ENCODE data around the gene PPM1H.
"Not testable (repeated sequence)": the region's sequence is repeated elsewhere in the genome, so short reads cannot be mapped to it uniquely, and the experiment has no call there.

PPM1H gene

GRCh38 chr12:62834406-62834805 is 100.5 kb downstream of the PPM1H start:
- DNase-seq (ENCODE audit: low read depth) = no peak

DNA sequence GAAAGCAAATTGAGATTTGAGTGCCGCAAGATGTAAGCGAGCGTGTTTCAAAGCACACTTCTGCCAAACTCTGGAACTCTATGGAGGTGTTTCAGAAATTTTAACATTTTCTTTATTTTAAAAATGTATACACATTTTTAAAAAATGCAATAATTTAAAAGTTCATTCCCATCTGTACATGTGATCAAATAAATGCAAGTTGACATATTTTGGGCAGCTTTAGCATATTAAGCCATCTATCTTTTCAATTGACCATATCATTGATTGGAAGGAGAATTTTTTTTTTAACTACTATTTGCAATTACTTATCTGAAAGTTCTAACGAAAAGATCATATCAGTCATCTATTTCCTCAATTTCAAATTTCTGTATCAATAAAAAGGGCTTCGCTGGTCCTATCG is 101.3 kb downstream of the PPM1H start:
- DNase-seq (ENCODE audit: low read depth) = no peak

DNA sequence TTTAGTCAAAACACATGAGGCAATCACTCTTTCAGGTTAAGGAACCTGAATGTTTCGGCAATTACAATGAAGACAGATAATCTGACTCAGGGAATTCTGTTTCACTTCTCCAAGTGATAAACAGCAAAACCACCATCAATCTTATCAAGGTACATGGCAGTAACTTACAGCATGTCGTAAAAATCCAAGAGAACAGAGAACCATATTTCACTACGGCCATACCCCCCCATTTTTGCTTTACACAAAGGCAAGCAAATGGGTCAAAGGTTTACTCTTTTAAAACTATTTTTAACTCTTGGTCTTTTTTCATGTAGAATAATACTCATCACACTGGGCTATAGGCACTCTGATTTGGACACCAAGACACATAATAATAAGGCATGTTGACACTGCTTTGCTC is 102.4 kb downstream of the PPM1H start:
- DNase-seq (ENCODE audit: low read depth) = no peak

GRCh38 chr12:62832027-62832426 is 102.9 kb downstream of the PPM1H start:
- no peak for DNase-seq (ENCODE audit: low read depth)

DNA sequence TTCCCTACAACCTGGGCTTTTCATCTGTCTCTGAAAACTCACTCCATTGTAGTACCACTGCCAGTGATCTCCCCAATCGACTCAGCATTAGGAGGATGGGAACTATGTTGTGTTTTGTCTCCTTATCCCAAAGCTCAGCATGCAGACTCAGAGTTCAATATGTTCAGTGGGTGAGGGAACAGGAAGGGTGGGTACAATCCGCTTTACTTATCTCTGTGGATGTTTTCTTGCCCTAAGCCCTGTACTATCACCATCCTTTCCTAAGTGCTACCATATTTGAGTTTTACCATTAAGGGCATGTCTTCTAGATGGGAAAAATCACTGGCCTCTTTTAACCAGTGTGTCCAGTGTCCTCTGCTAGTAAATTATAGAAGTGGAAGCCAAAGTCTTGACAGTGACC is 107.1 kb downstream of the PPM1H start:
- DNase-seq (ENCODE audit: low read depth) = no peak

- no peak for DNase-seq (ENCODE audit: low read depth)
Observed at GRCh38 chr12:62827042-62827441, 107.9 kb downstream of the PPM1H start.

GRCh38 chr12:62817556-62818271 is 117.2 kb downstream of the PPM1H start:
- DNase-seq (ENCODE audit: low read depth) = no peak

GRCh38 chr12:62814243-62814642 is 120.7 kb downstream of the PPM1H start:
- no peak for DNase-seq (ENCODE audit: low read depth)

DNA sequence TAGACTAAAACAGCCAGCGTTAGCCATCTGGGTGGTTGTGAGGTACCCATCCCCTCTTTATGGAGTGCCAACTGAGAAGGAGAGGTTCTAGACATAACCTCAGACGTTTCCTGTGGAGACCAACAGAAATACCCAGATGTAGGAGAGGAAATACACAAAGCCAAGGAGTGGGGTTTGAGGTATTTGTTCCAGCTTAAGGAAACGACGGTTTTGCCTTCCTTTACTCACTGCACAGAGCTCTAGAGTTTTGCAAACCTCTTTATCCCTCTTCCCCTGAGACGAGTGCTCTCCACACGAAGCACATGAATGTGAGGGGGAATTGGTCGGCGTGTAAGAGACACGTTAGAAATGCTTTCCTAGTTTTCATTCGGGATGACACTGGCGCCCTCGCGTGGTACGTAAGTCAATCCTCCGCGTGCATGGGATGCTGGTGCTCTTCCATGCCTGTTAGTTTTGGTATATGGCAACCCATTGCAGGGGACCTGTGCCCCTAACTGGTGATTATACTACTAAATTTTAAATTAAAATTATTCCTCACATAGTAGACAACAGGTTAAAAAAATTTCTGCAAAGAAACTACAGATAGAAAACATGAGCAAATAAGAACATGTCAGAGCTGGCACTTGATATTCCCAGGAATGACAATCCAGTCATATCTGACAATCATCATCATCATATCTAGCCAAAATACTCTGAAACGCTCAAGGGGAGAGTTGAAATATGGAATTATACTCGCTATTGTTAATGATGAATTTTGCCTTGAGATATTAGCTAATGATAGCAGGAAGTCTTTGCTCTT is 121.7 kb downstream of the PPM1H start:
- DNase-seq (ENCODE audit: low read depth) = no peak

- DNase-seq (ENCODE audit: low read depth) = not testable (repeated sequence)
Observed at GRCh38 chr12:62811481-62811880, 123.5 kb downstream of the PPM1H start.

DNA sequence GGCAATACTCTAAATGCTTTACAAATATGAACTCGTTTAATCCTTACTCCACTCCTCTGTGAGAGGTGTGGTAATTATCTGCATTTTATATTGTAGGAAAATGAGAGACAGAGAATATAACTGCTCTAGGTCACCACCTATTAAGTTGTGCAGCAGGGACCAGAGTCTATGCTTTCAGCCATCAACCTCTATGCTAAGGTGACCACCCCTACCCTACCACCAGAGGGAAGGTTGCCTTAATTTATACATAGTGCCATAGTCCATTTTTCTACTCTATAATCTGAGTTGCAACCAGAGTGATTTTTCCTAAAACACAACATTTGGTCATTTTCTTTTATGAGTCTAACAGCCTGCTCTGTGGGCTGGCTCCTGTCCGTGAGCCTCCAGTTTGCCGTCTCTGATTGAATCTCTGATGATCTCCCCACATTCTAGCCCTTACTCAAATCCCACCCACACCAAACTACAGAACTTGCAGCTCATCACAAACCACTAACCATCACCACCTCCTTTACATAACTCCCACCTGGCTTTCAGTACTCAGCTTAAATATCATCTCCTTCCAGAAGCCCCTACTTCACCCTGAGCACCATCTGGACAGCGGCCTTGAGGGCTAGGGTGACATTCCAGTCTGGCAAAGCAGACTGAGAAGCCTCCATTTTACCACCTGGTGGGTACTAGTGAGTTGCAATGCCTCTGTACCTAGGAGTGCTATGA is 126.6 kb downstream of the PPM1H start:
- no peak for DNase-seq (ENCODE audit: low read depth)

GRCh38 chr12:62806893-62807292 is 128.1 kb downstream of the PPM1H start:
- no peak for DNase-seq (ENCODE audit: low read depth)

DNA sequence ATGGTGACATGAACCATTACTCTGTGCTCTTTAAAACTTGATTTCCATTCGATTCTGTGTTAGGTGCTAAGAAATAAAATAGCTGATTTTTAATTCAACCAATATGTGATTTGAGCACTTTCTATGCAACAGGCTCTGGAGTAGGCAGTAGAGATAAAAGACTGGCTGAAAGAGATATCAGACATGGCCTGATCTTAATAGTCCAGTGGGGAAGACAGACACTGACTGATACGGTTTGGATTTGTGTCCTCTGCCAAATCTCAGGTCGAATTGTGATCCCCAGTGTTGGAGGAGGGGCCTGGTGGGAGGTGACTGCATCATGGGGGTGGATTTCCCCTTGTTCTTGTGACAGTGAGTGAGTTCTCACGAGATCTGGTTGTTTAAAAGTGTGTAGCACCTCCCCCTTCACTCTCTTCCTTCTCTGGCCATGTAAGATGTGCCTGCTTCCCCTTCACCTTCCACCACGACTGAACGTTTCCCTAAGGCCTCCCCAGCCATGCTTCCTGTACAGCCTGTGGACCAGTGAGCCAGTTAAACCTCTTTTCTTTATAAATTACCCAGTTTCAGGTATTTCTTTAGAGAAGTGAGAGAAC is 128.6 kb downstream of the PPM1H start:
- no peak for DNase-seq (ENCODE audit: low read depth)

DNA sequence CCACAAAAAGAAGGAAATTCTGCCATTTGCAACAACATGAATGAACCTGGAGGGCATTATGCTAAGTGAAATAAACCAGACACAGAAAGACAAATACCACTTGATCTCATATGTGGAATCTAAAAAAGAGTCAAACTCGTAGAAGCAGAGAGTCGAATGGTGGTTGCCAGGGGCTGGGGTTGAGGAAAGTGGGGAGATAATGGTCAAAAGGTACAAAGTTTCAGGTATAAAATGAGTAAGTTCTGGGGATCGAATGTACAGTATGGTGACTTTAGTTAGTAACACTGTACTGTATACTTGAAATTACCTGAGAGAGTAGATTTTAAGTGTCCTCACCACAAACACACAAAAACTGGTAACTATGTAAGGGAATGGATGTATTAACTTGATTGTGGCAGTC is 129.4 kb downstream of the PPM1H start:
- DNase-seq (ENCODE audit: low read depth) = no peak

GRCh38 chr12:62803756-62804155 is 131.2 kb downstream of the PPM1H start:
- no peak for DNase-seq (ENCODE audit: low read depth)

- no peak for DNase-seq (ENCODE audit: low read depth)
Observed at GRCh38 chr12:62802984-62803383, 132.0 kb downstream of the PPM1H start.

GRCh38 chr12:62802321-62802720 is 132.6 kb downstream of the PPM1H start:
- no peak for DNase-seq (ENCODE audit: low read depth)

DNA sequence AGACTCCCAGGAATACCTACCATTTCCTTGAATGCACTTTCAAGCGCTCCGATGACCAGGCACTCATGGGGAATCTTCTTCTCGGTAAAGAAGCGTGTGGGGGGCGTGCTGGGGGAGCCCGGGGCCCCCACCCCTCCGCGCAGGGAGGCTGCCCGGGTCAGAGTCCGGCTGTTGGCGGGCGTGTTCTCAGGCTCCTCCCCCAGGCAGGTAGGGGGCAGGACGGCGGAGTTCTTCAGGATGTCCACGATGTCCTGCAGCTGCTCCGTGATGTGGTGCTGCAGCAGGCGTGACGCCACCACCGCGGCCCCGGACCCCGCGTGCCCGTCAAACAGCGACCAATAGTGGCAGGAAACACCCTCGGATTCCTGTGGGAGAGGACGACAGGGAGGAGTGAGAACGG is 133.2 kb downstream of the PPM1H start:
- DNase-seq (ENCODE audit: low read depth) = no peak

DNA sequence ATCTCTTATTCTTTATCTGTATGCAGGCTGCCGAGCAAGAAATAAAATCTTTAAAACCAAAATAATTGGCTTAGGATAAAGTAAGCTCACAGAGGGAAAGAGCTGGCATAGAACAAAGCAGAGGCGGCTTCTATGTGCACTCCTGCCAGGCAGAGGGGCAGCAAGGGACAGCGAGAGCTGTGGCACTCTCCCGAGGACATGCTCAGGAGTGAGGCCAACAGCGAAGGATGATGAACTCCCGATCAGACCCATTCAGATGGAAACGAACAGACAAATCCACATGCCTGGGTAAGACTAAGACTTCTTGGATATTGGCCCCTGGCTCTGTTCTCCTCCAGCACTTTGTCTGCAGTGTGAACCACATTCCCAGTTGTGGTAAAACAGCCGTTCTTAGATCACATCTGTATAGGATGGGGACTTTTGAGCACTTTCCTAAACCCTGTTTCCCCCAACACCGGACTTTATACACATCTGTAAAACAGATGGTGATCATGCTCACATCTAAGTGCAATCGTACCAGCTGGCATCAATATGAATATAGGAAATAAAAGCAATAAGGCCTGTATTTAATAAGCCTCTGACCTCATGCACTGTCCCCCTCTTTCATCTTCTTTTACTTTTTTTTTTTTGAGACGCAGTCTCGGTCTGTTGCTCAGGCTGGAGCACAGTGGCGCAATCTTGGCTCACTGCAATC is 134.1 kb downstream of the PPM1H start:
- DNase-seq (ENCODE audit: low read depth) = no peak

- no peak for DNase-seq (ENCODE audit: low read depth)
Observed at GRCh38 chr12:62799766-62800406, 135.1 kb downstream of the PPM1H start.

DNA sequence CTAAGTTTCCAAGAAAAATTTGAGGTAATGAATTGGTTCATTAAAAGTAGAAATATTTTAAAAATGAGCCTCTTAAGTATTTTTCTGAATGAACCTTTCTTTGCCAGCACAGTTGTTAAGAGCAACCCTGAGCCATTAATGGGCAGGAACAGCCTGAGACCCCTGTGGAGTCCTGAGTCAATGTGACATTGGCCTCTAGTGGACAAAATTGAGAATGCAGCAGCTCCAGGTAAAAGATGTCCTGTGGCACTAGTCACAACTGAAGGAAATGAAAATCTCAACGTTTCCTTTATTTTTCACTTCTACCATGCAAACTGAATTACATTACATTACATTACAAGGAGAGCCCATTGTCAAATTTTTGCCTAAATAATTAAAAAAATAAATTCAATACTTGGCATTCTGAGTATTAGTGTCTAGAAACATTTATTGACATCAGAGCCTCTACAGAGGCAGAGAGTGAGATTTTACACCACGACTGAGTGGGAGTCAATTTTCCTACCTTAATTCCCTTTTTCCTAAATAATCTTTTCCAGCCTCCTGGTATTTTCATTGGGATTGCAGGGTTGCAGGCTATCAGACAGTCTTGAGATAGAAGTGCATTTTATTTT is 135.7 kb downstream of the PPM1H start:
- DNase-seq (ENCODE audit: low read depth) = peak; percentile 30
